Ascending aorta (tissue), 2 donors: ENCODE results near the gene KRTAP10-3. TPM values are rescaled to one million over a fixed set of nuclear protein-coding genes. Genes with fewer than 3 reads are reported as not detected.
"Not testable (repeated sequence)": the region's sequence is repeated elsewhere in the genome, so short reads cannot be mapped to it uniquely, and the experiment has no call there.

Experiments
- DNase-seq, 2 donors: peaks; one replicate each; pipeline ENCODE4 v3.0.0-alpha.2; 2019; ENCODE audit warnings: low spot score in 2 of 2
- H3K27ac ChIP-seq, 2 donors: fragments of 200-600 bp; sonication (generic); one replicate each; pipeline ENCODE4 v1.5.1; 2016 to 2017; ENCODE audit warnings: mild to moderate bottlenecking in 1 of 2
- H3K27me3 ChIP-seq: fragments of 200-600 bp; sonication (generic); one replicate; pipeline ENCODE4 v1.5.1; 2017
- H3K36me3 ChIP-seq, 2 donors: fragments of 200-600 bp; sonication (generic); one replicate each; pipeline ENCODE4 v1.5.1; 2016
- H3K4me1 ChIP-seq, 2 donors: fragments of 200-600 bp; sonication (generic); one replicate each; pipeline ENCODE4 v1.5.1; 2016 to 2017; ENCODE audit warnings: mild to moderate bottlenecking in 1 of 2
- H3K4me3 ChIP-seq, 2 donors: fragments of 200-600 bp; sonication (generic); one replicate each; pipeline ENCODE4 v1.5.1; 2016 to 2017; ENCODE audit warnings: mild to moderate bottlenecking in 1 of 2
- H3K9me3 ChIP-seq, 2 donors: fragments of 200-600 bp; sonication (generic); one replicate each; pipeline ENCODE4 v1.5.1; 2016
- CTCF ChIP-seq, 3 experiments: fragments of 200-600 bp in 2 of 3; fragments of 450-650 bp in 1 of 3; sonication (generic) in 2 of 3; IDR thresholded peaks; one replicate each; pipeline ENCODE4 v1.5.1; 2016 to 2019; ENCODE audit warnings: antibody characterized with exemption in 3 of 3, mild to moderate bottlenecking in 1 of 3, moderate library complexity in 1 of 3
- intact Hi-C: fragments of 100-400 bp; cut with DNase I; formaldehyde crosslinking; loops from one replicate; pipeline ENCODE4 v1.15.1; 2023
- total RNA-seq: library from RNA; depleted of rRNA; stranded (reverse); fragments of >200 nt; gene quantifications from one replicate; pipeline ENCODE4 v1.1.0, GENCODE V29; 2016

Gene KRTAP10-3
- total RNA-seq, 1 donor from 2014 or later = not detected

GRCh38 chr21:44578371-44579055 is 19.9 kb upstream of the KRTAP10-3 start:
- Histone ChIP-seq H3K9me3 (peaks cover 7 to 14% of the 10 kb centered on the region in 2 donors), H3K27me3 (no peaks in the 10 kb centered on the region), H3K4me1 (no peaks in the 10 kb centered on the region), H3K27ac (no peak overlapping the region), H3K4me3 (no peak overlapping the region), H3K36me3 (no peaks in the 10 kb centered on the region)
- TF ChIP-seq CTCF (IDR thresholded peaks at IDR 0.05) = no peak
- no peak for DNase-seq
- intact Hi-C loops = no loop called here

- no peak for TF ChIP-seq CTCF (IDR thresholded peaks at IDR 0.05)
- no peak overlapping the region for H3K27ac ChIP-seq
- intact Hi-C loops = no loop called here
- H3K9me3 ChIP-seq = peaks cover 4 to 11% of the 10 kb centered on the region in 2 donors
- no peak overlapping the region for H3K4me3 ChIP-seq
- DNase-seq = no peak
- no peaks in the 10 kb centered on the region for H3K4me1 ChIP-seq
- no peaks in the 10 kb centered on the region for H3K36me3 ChIP-seq
- H3K27me3 ChIP-seq = no peaks in the 10 kb centered on the region
Measured at GRCh38 chr21:44576025-44576420, 17.4 kb upstream of the KRTAP10-3 start.

- Histone ChIP-seq H3K36me3 (no peaks in the 10 kb centered on the region), H3K9me3 (peaks cover 4 to 8% of the 10 kb centered on the region in 2 donors), H3K27ac (no peak overlapping the region), H3K4me1 (no peaks in the 10 kb centered on the region), H3K27me3 (no peaks in the 10 kb centered on the region), H3K4me3 (no peak overlapping the region)
- DNase-seq = no peak
- no peak for TF ChIP-seq CTCF (IDR thresholded peaks at IDR 0.05)
- intact Hi-C loops = no loop called here
Measured at GRCh38 chr21:44575307-44576024, 16.9 kb upstream of the KRTAP10-3 start.

GRCh38 chr21:44574457-44575306 is 16.1 kb upstream of the KRTAP10-3 start:
- H3K36me3 ChIP-seq = no peaks in the 10 kb centered on the region
- intact Hi-C loops = no loop called here
- H3K4me3 ChIP-seq = no peak overlapping the region
- TF ChIP-seq CTCF (IDR thresholded peaks at IDR 0.05) = no peak
- no peaks in the 10 kb centered on the region for H3K4me1 ChIP-seq
- H3K27me3 ChIP-seq = no peaks in the 10 kb centered on the region
- no peak for DNase-seq
- H3K9me3 ChIP-seq = peaks cover 4 to 8% of the 10 kb centered on the region in 2 donors
- H3K27ac ChIP-seq = no peak overlapping the region

- H3K27ac ChIP-seq, H3K4me1 ChIP-seq, DNase-seq, intact Hi-C loops, H3K4me3 ChIP-seq, H3K27me3 ChIP-seq, H3K36me3 ChIP-seq, H3K9me3 ChIP-seq: not testable (repeated sequence)
Measured at GRCh38 chr21:44573630-44574456, 15.2 kb upstream of the KRTAP10-3 start, which contains the start of gene KRTAP10-4. TSS of gene KRTAP10-4 (plus strand) at chr21:44573729. CDS start at chr21:44573759, 30 bp downstream.
